GM10248 (cell line): Measurements from ENCODE around the gene ETS1.

Source experiments
- CTCF ChIA-PET: fragments of 300-600 bp; sonication (Branson Sonifier 250); formaldehyde crosslinking; extraction: SDS; loops from one replicate; lab custom pipeline; 2021; ENCODE audit warnings: antibody characterized with exemption; lab: Yijun Ruan, JAX
- POLR2A ChIA-PET: fragments of 350-650 bp; sonication (Branson Sonifier 250); formaldehyde crosslinking; extraction: SDS; loops from one replicate; lab custom pipeline; 2020; ENCODE audit warnings: antibody characterized with exemption; lab: Yijun Ruan, JAX
- DNase-seq: peaks from one replicate; pipeline ENCODE4 v3.0.0; 2012; ENCODE audit errors: extremely low spot score
- CTCF ChIP-seq: IDR thresholded peaks from 2 replicates; pipeline ENCODE4 v1.5.1; 2012; ENCODE audit warnings: mild to moderate bottlenecking, low read depth; ENCODE audit errors: extremely low read depth, missing control alignments, control extremely low read depth

The ETS1 gene

GRCh38 chr11:128480066-128480465 lies 107.3 kb downstream of the ETS1 start:
- DNase-seq: no peak
- no peak for TF ChIP-seq CTCF
- ChIA-PET POLR2A (interaction anchor here (0.7 kb wide), 1 partner anchor 152 kb away, joined by 3 read pairs; no protein-coding TSS in a partner anchor), CTCF (no interaction called here)

GRCh38 chr11:128479144-128479543 lies 108.2 kb downstream of the ETS1 start:
- ChIA-PET CTCF (interaction anchor here (1.1 to 1.3 kb wide), 2 partner anchors 10 to 180 kb away, joined by 3 read pairs; no protein-coding TSS in a partner anchor), POLR2A (no interaction called here)
- no peak for TF ChIP-seq CTCF
- DNase-seq: no peak

- ChIA-PET POLR2A (no interaction called here), CTCF (interaction anchor here (1.3 kb wide), 1 partner anchor 11 kb away, joined by 3 read pairs; no protein-coding TSS in a partner anchor)
- no peak for TF ChIP-seq CTCF
- DNase-seq: no peak
Measured at GRCh38 chr11:128478305-128478704, 109.1 kb downstream of the ETS1 start.

GRCh38 chr11:128477811-128478210 lies 109.5 kb downstream of the ETS1 start:
- CTCF ChIA-PET: interaction anchor here (1.2 kb wide), 3 partner anchors 27 to 66 kb away, joined by 3 read pairs; no protein-coding TSS in a partner anchor
- no peak for TF ChIP-seq CTCF
- POLR2A ChIA-PET: no interaction called here
- DNase-seq: no peak

GRCh38 chr11:128477278-128477677 lies 110.1 kb downstream of the ETS1 start:
- POLR2A ChIA-PET: no interaction called here
- CTCF ChIA-PET: interaction anchor here (1.0 to 1.2 kb wide), 6 partner anchors 14 to 194 kb away, joined by 3 to 5 read pairs (median 3); no protein-coding TSS in a partner anchor
- no peak for TF ChIP-seq CTCF
- no peak for DNase-seq

- CTCF ChIA-PET: interaction anchor here (1.0 to 1.2 kb wide), 7 partner anchors 15 to 194 kb away, joined by 3 to 5 read pairs (median 3); no protein-coding TSS in a partner anchor
- no peak for DNase-seq
Measured at GRCh38 chr11:128476729-128477128, 110.6 kb downstream of the ETS1 start.

More at GRCh38 chr11:128476729-128477128, 110.6 kb downstream of the ETS1 start:
- TF ChIP-seq CTCF: no peak
- POLR2A ChIA-PET: no interaction called here
